ENCODE results near the gene RPL36A. TPM values are rescaled to one million over a fixed set of nuclear protein-coding genes. Genes with fewer than 3 reads are reported as not detected.
A peak's percentile ranks its signal among the peaks of the same experiment; 100 is the strongest.

The RPL36A gene
- total and polyA plus RNA-seq, 10 of the 15 experiments (the other 5 are each of a cell fraction or from before 2014, with no cell fraction given) = 425 to 4,528 (median 3,270) TPM

DNA sequence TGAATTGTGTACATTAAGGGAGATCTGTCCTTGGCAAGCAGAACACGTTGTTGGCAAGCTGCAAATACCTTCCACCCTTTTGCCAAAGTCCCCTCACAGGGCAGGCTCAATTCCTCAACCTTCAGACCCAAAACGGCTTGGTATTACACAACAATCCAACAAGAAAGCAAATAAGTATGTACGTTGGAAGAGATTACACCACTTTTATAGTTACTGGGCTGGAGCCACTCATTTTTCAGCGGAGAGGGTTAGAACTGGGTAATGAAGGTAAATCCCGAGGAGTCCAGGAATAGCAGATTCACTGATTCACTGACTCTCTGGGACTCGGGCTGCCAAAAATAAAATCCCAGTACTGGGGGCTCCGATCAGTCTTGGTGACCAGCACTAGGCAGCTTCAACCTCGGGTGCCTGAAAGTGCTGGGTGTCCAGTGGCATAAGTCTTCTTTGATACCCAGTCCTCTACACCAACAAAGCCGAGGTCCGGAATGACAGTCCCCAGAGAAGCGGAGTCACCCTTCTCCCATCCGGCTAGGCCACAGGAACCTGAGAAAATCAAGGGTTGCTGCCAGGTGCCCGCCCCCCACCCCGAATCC is 42.9 kb upstream of the RPL36A start:
- SMC1A ChIA-PET (ENCODE audit: uncharacterized antibody, unreplicated experiment) = interaction anchor here (0.6 to 1.0 kb wide), 2 partner anchors 46 to 242 kb away, joined by 3 read pairs; no protein-coding TSS in a partner anchor
- WGBS (ENCODE audit: insufficient coverage, insufficient replicate concordance, low lambda C conversion rate, missing lambda C conversion rate) = 28% methylated on average over 12 of the region's 14 CpGs
- no peak for FAIRE-seq
- H2AFZ ChIP-seq (ENCODE audit: control insufficient read depth, low read depth, low read length) = peak overlapping the region; percentile 54; the same call in 1 of the 2 replicates
- no peak for DNase-seq (ENCODE audit: low read depth, low spot score)
- intact Hi-C loops (cut with micrococcal nuclease; ENCODE audit: unreplicated experiment) (loop anchor here (5.0 kb wide), 1 partner anchor 39 kb away; the partner anchor contains the start of gene BTK), in situ Hi-C loops (cut with MboI) (no loop called here)
- RAD21 ChIA-PET (ENCODE audit: unreplicated experiment) = interaction anchor here (1.4 to 1.9 kb wide), 2 partner anchors 36 to 43 kb away, joined by 4 to 11 read pairs; partner anchors contain the start of gene RPL36A
- peak overlapping the region; percentile 25 for H3K9ac ChIP-seq (ENCODE audit: control insufficient read depth, insufficient read depth, low read length)
- H3K27me3 ChIP-seq (replicated peaks in 1 of 2; ENCODE audit: control insufficient read depth in 2 of 2, insufficient read depth in 2 of 2, low read length in 1 of 2) = no peaks in the 10 kb centered on the region
- 0 out of 2 replicates have a peak, but pooled peaks cover 3% of the 10 kb centered on the region for H3K4me1 ChIP-seq (ENCODE audit: control insufficient read depth, insufficient read depth, low read length)
- H4K20me1 ChIP-seq (ENCODE audit: control insufficient read depth, insufficient read depth) = no peaks in the 10 kb centered on the region
- peaks cover 0 to 3% of the 10 kb centered on the region in 2 experiments; a peak in 1 of 4 replicates for H3K36me3 ChIP-seq (ENCODE audit: control insufficient read depth in 2 of 2, insufficient read depth in 2 of 2, low read length in 1 of 2)
- peak; percentile 26 for ATAC-seq
- no peaks in the 10 kb centered on the region for H3K9me3 ChIP-seq (replicated peaks; ENCODE audit: control insufficient read depth, insufficient read depth, low read length)
- POLR2A ChIA-PET = interaction anchor here (1.4 to 3.1 kb wide), 4 partner anchors 11 to 64 kb away, joined by 3 to 12 read pairs (median 4); partner anchors contain the start of gene RPL36A
- BruUV-seq (replicated peaks) = no TSS peak
- H3K4me2 ChIP-seq (ENCODE audit: control insufficient read depth, insufficient read depth) = peak overlapping the region; percentile 6
- H3K4me3 ChIP-seq = peak overlapping the region; percentile 87
- CTCF ChIA-PET = interaction anchor here (0.8 to 2.1 kb wide), 3 partner anchors 30 to 61 kb away, joined by 3 to 9 read pairs (median 3); partner anchors contain the start of gene RPL36A
- H3K79me2 ChIP-seq (ENCODE audit: control insufficient read depth, insufficient read depth, low read length) = peaks cover 25% of the 10 kb centered on the region
- TF ChIP-seq RUNX3 (IDR thresholded peaks at IDR 0.05; ENCODE audit: low read length) = 0 out of 2 replicates have a peak, but pooled peaks have one; percentile 1
- TF ChIP-seq ZSCAN29 (IDR thresholded peaks at IDR 0.05) = no peak
- H3K27ac ChIP-seq (ENCODE audit: control insufficient read depth, insufficient read depth) = peak overlapping the region; percentile 43

DNA sequence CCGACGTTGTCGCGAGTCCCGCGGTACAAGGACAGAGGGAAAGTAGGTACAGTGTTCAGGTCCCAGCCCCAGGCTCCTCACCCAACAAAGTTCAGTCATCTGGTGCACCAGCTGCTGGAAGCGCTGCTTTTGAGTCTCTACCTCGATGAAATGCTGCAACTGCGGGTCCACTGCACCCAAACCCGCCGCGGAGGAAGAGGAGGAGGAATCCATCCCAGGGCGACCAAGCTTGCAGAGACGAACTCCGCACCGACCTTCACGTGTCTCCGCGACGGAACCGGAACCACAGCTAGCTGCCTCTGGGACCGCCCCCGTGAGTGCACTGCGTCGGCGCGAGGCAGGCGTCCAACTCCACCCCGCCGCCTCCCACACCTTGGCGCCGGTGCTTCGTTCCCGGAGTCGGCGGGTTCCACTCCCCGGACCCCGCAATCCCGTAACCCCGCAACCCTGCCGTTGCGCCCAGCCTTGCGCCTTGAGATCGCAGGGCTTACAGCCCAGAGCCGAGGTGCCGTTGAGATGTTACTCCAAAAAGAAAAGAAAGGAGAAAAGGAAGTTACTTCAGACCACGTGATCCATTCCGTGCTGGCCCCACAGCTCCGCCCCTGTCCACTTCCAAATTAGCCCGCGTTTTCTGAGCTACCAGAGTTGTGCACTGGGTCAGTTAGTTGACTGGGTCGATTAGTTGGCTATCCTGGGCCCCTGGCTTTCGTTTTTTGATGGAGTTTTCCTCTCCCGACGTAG is 42.2 kb upstream of the RPL36A start, which contains the start of gene TIMM8A:
TSS of gene TIMM8A (minus strand) at position 291 of the 741 bp plus-strand sequence. CDS start at position 213, 78 bp downstream.
- DNase-seq (ENCODE audit: low read depth, low spot score) = peak; percentile 31
- H3K27me3 ChIP-seq (replicated peaks in 1 of 2; ENCODE audit: control insufficient read depth in 2 of 2, insufficient read depth in 2 of 2, low read length in 1 of 2) = no peaks in the 10 kb centered on the region
- ChIA-PET SMC1A (ENCODE audit: uncharacterized antibody, unreplicated experiment) (interaction anchor here (0.6 to 1.9 kb wide), 7 partner anchors 9 to 450 kb away, joined by 3 to 8 read pairs (median 4); partner anchors contain the start of gene RPL36A), POLR2A (interaction anchor here (0.5 to 3.1 kb wide), 7 partner anchors 10 to 70 kb away, joined by 3 to 12 read pairs (median 3); partner anchors contain the start of gene RPL36A), RAD21 (ENCODE audit: unreplicated experiment) (interaction anchor here (1.4 to 1.9 kb wide), 3 partner anchors 35 to 47 kb away, joined by 4 to 11 read pairs (median 4); partner anchors contain the start of gene RPL36A), CTCF (interaction anchor here (0.8 to 2.1 kb wide), 3 partner anchors 29 to 42 kb away, joined by 3 to 9 read pairs (median 3); partner anchors contain the start of gene RPL36A)
- intact Hi-C loops (cut with micrococcal nuclease; ENCODE audit: unreplicated experiment) (loop anchor here (5.0 kb wide), 1 partner anchor 39 kb away; the partner anchor contains the start of gene BTK), in situ Hi-C loops (cut with MboI) (no loop called here)
- H3K9me3 ChIP-seq (replicated peaks; ENCODE audit: control insufficient read depth, insufficient read depth, low read length) = no peaks in the 10 kb centered on the region
- peak within 1 kb of the TSS; percentile 79 for H3K9ac ChIP-seq (ENCODE audit: control insufficient read depth, insufficient read depth, low read length)
- peak; percentile 23 for FAIRE-seq
- peak within 1 kb of the TSS; percentile 72 for H3K27ac ChIP-seq (ENCODE audit: control insufficient read depth, insufficient read depth)
- H3K79me2 ChIP-seq (ENCODE audit: control insufficient read depth, insufficient read depth, low read length) = peaks cover 25% of the 10 kb centered on the region
- H2AFZ ChIP-seq (ENCODE audit: control insufficient read depth, low read depth, low read length) = peak within 1 kb of the TSS; percentile 89
- TSS peak; percentile 75 for BruUV-seq (replicated peaks)
- H3K4me2 ChIP-seq (ENCODE audit: control insufficient read depth, insufficient read depth) = peak within 1 kb of the TSS; percentile 62
- H4K20me1 ChIP-seq (ENCODE audit: control insufficient read depth, insufficient read depth) = no peaks in the 10 kb centered on the region
- ATAC-seq = peak; percentile 99
- peaks cover 0 to 6% of the 10 kb centered on the region in 2 experiments; a peak in 1 of 4 replicates for H3K36me3 ChIP-seq (ENCODE audit: control insufficient read depth in 2 of 2, insufficient read depth in 2 of 2, low read length in 1 of 2)
- 35% methylated on average over 42 of the region's 55 CpGs for WGBS (ENCODE audit: insufficient coverage, insufficient replicate concordance, low lambda C conversion rate, missing lambda C conversion rate)
- H3K4me1 ChIP-seq (ENCODE audit: control insufficient read depth, insufficient read depth, low read length) = 0 out of 2 replicates have a peak, but pooled peaks cover 3% of the 10 kb centered on the region
- H3K4me3 ChIP-seq = peak within 1 kb of the TSS; percentile 87
- TF ChIP-seq, protein P1, sequence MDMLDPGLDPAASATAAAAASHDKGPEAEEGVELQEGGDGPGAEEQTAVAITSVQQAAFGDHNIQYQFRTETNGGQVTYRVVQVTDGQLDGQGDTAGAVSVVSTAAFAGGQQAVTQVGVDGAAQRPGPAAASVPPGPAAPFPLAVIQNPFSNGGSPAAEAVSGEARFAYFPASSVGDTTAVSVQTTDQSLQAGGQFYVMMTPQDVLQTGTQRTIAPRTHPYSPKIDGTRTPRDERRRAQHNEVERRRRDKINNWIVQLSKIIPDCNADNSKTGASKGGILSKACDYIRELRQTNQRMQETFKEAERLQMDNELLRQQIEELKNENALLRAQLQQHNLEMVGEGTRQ (IDR thresholded peaks at IDR 0.05; ENCODE audit: borderline replicate concordance, low read depth, low read length) = no peak; the same call in 1 of the 2 replicates
- TF ChIP-seq NR2C2 (IDR thresholded peaks at IDR 0.05; ENCODE audit: borderline replicate concordance, control insufficient read depth, insufficient read length, low read depth) (no peak), KAT2A (conservative IDR thresholded peaks at IDR 0.05; ENCODE audit: control insufficient read depth, low read depth, low read length) (no peak), MTA3 (IDR thresholded peaks at IDR 0.05; ENCODE audit: borderline replicate concordance, low read length) (no peak), BRCA1 (IDR thresholded peaks at IDR 0.05; ENCODE audit: low read depth, low read length) (no peak), FOXK2 (IDR thresholded peaks at IDR 0.05) (no peak), TCF7 (IDR thresholded peaks at IDR 0.05; ENCODE audit: borderline replicate concordance) (no peak), NFXL1 (IDR thresholded peaks at IDR 0.05; ENCODE audit: borderline replicate concordance) (no peak), JUND (IDR thresholded peaks at IDR 0.05; ENCODE audit: low read depth, low read length) (no peak), NFYB (IDR thresholded peaks at IDR 0.05; ENCODE audit: insufficient read depth, low read depth, low read length) (no peak), BHLHE40 (IDR thresholded peaks at IDR 0.05; ENCODE audit: borderline replicate concordance in 1 of 2, low read depth in 2 of 2, low read length in 1 of 2) (peak; percentile 66 to 87; a peak in 3 of 4 replicates)

Measured in GM12878 (cell line).